PC-3 (cell line): ENCODE measurements around the gene ATP10B.

Experiments used
- CTCF ChIP-seq: fragments of 300-600 bp; sonication (generic); conservative IDR thresholded peaks from 2 replicates; pipeline ENCODE4 v1.5.1; 2017; ENCODE audit warnings: antibody characterized with exemption, low read depth, mild to moderate bottlenecking, low read length
- EZH2 ChIP-seq: fragments of 300-600 bp; sonication (generic); IDR thresholded peaks from one replicate; pipeline ENCODE4 v1.6.1; 2017; ENCODE audit warnings: antibody characterized with exemption, mild to moderate bottlenecking, low read length; ENCODE audit not compliant: unreplicated experiment
- EZH2phosphoT487 ChIP-seq: fragments of 300-600 bp; sonication (generic); IDR thresholded peaks from 2 replicates; pipeline ENCODE4 v1.6.1; 2018; ENCODE audit warnings: mild to moderate bottlenecking, antibody characterized with exemption, low read length, borderline replicate concordance

- no peak for TF ChIP-seq EZH2
- no peak for TF ChIP-seq CTCF
- TF ChIP-seq EZH2phosphoT487: no peak
Observed at GRCh38 chr5:160867976-160868375, 16.0 kb upstream of the ATP10B start.
